Cardiac septum (tissue), 1 donor: ENCODE results near the gene TMPRSS4. TPM values are rescaled to one million over a fixed set of nuclear protein-coding genes. Genes with fewer than 3 reads are reported as not detected.

Experiments
- DNase-seq: peaks from one replicate; pipeline ENCODE4 v3.0.0-alpha.2; 2020; ENCODE audit warnings: low spot score
- intact Hi-C: fragments of 100-400 bp; cut with DNase I; formaldehyde crosslinking; loops from one replicate; pipeline ENCODE4 v1.14.0; 2022
- total RNA-seq: library from RNA; stranded (reverse); fragmentation: NEBNext Ultra II Directional; extraction: Animal tissue kit (Norgen Biotek cat#: 25700); gene quantifications from one replicate; pipeline ENCODE4 v1.2.1, GENCODE V29; 2021
- donor health status: DM: no; HTN: no; CAD: no.

The TMPRSS4 gene
- total RNA-seq, 1 donor from 2014 or later, result 0.32 TPM

GRCh38 chr11:118071416-118072030 is 5.4 kb upstream of the TMPRSS4 start:
- DNase-seq, result no peak
- intact Hi-C loops, result no loop called here

DNA sequence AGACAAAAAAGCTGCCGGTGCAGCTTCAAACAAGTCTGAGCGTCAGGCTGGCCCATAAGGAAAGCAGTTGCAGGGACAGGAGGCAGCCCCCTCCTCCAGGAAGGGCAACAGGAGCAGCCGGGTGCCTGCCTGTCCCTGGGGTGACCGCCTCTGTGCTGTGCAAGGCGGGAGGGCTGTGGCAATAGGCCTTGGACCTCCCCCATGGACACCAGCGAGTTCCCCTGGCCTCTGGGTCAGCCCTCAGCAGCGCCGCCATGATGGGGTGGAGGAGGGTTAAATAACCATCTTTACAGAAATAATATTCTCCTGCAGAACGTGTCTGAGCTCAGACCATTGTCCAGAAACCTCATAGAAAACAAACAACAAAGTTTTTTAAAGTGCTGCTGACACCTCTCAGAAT is 3.3 kb upstream of the TMPRSS4 start:
- intact Hi-C loops, result no loop called here
- no peak for DNase-seq

DNA sequence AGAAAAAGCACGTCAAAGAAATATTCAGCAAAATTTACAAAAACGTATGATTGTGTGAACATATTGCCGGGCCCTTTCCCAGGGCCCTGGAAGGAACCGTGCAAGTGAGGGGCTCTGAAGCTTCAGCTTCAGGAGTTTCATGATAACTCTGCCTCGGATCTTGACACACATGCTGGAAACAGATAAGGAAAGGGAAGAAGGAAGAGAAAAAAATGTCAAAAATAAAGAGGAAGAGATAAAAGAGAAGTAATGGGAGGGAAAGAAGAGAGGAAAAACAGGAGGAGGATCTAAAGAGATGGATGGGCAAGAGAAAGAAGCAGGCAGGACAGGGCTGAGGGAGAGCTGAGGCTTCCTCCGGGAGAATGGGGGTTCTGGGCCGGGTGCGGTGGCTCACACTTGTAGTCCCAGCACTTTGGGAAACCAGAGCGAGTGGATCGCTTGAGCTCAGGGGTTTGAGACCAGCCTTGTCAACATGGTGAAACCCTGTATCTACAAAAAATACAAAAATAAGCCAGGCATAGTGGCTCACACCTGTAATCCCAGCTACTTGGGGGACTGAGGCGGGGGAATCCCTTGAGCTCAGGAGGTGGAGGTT is 2.7 kb upstream of the TMPRSS4 start:
- intact Hi-C loops, result no loop called here

DNA sequence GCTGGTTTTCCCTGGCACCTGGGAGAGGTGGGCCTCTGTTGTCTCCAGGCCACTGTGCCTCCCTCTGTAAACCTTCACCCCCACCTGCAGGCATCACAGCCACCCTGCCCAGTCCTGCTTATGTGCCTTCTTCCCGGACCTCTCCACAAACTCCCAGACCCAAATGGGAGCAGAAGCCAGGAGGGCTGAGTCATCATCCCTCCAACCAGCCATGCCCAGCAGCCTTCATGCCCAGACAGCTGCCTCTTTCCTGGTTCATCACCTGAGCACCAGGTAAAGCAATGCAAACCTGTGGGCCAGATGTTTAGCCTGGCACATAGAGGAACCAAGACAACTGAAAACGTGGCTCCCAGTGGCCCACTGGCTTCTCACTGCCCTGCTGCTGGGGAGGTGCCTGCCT is 2.1 kb upstream of the TMPRSS4 start:
- DNase-seq, result no peak
- intact Hi-C loops, result no loop called here

More for the DNA sequence above, 2.7 kb upstream of the TMPRSS4 start:
- DNase-seq, result no peak

DNA sequence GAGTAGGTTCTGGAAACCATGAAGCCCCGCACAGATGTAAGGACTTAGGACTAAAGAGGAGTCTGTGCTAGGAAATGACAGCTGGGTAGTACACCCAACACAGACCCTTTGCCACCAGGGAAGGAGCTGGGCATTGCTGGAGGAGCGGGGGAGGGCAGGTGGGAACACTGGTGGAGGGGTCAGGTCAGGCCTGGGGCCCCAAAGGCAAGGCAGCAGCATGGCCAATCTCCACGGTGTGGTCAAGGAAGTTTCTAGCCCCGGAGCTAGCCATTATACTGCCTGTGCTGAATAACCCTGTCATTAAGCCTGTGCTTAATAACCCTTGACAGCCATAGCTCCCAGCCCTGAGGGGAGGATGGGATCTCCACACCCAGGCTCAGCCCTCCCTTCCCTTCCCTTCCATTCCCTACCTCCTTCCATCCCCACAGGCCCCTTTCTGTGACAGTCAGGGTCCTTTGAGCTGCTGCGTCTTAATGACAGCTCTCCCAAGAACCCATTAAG is 2.1 kb downstream of the TMPRSS4 start:
- intact Hi-C loops, result no loop called here
- no peak for DNase-seq

- intact Hi-C loops, result no loop called here
- no peak for DNase-seq
These were observed 2.6 kb downstream of the TMPRSS4 start for GRCh38 chr11:118079491-118079890.

- intact Hi-C loops, result no loop called here
- DNase-seq, result no peak
These were observed 3.4 kb downstream of the TMPRSS4 start for GRCh38 chr11:118080296-118080695.

DNA sequence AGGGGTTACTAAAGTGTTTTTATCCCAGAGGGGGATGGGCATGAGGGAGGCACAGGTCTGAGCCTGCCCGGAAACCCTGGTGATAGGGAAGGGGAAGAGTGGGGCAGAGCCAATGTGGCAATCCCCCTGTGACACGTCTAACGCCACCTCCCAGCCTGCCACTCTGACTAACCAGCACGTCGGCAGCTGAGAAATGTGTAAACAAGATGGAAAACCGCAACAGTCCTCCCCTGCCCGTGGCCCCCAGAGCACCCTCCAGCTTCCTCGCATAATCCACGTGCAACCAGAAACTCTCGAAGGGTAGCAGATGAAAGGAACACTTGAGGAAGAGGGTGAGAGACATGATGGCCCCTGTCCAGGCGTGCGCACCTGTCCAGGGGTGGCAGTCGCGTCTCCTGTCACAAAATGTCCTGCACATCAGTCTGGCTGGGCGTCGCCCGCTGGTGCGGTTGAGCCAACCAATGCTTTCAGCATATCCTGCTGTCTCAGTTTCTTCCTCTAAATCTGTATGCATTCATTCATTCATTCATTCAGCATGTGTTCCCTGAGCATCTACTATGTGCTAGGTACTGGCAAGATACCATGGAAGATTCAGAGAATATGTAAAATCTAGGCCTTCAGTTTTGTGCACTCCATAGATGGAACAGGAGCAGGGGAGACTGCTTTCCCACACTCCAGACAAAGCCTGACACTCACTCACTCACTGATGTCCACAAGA is 4.5 kb downstream of the TMPRSS4 start:
- intact Hi-C loops, result no loop called here
- DNase-seq, result no peak

- intact Hi-C loops, result no loop called here
- no peak for DNase-seq
These were observed 6.1 kb downstream of the TMPRSS4 start for GRCh38 chr11:118082880-118083552.

DNA sequence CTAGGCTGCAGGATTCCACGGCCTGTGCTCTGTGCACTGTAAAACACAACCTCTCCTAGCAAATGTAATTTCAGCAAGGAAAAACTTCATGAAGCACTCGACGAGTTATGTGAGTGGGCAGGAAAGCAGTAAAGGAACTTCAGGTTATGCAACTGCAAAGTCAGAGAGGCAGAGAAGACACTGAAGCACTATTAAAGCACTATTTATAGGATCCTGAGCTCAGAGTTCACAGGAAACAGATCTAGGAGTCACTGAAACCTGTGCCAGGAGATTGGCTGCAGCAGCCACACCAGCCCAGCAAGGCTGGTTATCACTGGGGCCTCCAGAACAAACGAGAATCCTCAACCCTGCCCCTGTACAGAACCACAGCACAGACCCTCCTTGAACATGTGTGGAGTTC is 7.4 kb downstream of the TMPRSS4 start:
- intact Hi-C loops, result no loop called here
- no peak for DNase-seq

- intact Hi-C loops, result no loop called here
- no peak for DNase-seq
These were observed 7.8 kb downstream of the TMPRSS4 start for GRCh38 chr11:118084656-118085055.

DNA sequence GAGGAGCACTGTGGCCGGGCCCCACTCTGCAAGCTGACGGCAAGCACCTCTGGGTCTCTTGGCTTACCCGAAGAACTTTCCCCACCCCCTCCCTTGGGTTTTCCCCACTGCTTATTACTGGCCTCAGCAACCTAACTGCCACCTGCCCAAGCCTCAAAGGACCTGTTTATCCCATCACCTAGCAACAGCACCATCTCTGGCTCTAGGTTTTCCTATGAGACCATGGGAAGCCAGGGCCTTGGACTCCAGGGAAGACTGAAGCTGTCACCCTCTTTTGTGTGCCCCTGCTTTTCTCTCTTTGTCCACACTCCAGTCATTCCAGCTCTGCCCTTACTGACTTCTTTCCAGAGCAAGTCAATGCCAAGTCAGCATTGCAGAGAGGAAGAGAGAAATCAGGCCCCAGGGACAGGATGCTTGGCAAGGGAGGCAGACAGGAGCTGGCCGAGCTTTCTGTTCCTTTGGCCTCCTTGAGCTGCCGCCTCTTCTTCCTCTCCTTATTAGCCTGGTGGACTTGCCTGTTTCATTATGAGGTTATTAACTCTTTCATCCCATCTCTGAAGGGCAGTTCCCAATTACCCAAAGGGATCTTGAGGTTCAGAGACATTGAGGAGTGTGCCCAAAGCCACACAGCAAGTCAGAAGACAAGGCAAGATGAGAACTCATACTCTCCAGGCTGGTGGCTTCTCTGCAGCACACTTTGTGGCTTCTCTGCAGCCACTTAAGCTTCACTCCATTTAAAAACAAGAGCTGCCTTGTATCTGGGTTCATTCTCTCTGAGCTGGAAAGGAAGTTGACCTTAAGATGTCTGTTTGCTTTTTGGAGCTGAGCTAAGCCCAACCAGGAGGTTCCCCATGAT is 10.3 kb downstream of the TMPRSS4 start, which contains the start of gene SMIM35:
SMIM35 (minus strand) TSS at position 51 of the 856 bp plus-strand sequence. CDS start 206 bp downstream, outside the sequence.
- intact Hi-C loops, result no loop called here
- no peak for DNase-seq

- DNase-seq, result no peak
- intact Hi-C loops, result no loop called here
These were observed 11.1 kb downstream of the TMPRSS4 start for GRCh38 chr11:118087931-118088330.

DNA sequence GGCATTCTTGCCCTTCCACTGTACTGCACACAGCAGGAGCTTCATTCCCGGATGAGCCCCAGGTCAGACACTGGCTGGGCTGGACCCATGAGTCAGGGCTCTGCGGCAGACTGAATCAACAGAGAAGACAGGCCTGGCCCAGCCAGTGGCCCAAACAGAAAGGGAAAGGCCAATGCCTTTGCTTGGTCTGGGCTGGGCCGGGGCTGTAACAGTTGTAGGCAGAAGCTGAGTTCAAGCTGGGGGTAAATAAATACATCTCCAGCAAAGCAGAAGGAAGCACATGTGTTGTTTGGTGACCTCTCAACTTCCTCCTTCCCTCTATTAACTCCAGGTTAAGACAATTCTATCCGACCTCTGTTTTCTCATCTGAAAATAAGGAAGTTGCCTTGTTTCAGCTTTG is 11.7 kb downstream of the TMPRSS4 start:
- intact Hi-C loops, result no loop called here

GRCh38 chr11:118090545-118091162 is 13.8 kb downstream of the TMPRSS4 start:
- intact Hi-C loops, result no loop called here
- no peak for DNase-seq

More for the DNA sequence above, 11.7 kb downstream of the TMPRSS4 start:
- DNase-seq, result no peak

DNA sequence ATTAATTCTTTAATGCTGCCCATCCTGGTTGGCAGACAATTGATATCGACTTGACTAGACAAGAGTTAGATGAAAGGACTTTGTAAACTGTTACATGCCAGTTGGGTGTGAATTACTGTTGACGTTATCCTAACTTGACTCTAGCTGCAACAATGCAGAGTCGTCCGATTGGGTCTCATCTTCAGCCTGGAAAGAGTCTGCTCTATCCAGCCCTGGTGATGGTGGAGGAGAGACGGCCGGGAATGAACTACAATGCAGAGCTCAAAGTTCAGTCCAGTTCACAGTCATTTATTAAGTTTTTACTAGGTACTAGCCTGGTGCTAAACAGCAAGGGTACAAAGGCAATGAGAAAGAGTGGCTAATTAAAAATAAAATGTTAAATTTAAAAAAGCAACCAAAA is 14.8 kb downstream of the TMPRSS4 start:
- no peak for DNase-seq

DNA sequence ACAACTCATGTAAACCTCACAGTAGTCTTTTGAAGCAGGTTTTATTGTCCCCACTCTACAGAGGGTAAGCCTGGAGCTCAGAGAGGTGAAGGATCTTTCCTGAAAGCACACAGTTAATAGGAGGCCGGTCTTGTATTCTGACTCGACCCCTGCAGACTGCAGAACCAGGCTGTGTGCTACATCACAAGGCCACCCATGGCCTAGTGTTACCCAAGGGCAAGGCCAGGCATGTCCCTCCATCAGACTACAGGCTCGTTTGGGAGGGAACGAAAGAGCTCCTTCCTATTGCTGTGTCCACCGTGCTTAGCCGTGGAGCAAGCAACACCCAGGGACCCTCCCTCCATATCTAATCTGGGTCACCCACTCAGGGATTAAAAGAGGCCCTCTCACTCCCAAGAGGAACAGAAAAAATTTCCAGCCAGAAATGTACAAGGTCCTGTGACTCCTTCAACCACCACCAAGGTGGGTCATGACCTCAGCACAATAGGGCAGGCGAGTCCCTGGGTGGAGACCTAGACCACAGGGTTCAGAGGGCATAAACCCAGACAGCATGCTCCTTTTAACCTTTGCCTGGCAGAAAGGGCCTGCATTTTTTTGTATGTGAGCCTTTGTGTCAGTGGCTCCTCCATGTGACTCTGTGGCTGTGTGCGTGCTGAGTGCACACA is 16.2 kb downstream of the TMPRSS4 start:
- intact Hi-C loops, result no loop called here
- DNase-seq, result no peak

More for the DNA sequence above, 14.8 kb downstream of the TMPRSS4 start:
- intact Hi-C loops, result no loop called here

DNA sequence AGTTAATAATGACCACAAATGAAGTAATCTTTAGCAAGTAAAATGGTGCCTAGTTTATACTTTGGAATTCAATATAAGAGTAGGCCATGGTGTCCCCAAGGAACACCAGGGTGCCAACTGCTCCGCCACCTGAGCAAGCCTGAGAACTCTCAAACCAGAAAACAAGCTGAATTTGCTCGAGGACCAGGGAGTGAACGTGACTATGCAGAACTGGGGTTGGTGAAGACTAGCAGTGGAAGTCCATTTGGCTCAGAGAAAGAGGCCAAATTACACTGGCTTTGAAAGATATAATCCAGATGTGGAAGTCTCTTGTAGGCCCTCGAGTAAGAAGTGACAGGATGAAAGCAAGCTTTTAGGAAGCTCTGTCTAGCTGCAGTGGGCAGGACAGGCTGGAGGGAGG is 18.6 kb downstream of the TMPRSS4 start:
- intact Hi-C loops, result no loop called here
- no peak for DNase-seq
